ENCODE results near the gene PTGIS. TPM values are rescaled to one million over a fixed set of nuclear protein-coding genes. Genes with fewer than 3 reads are reported as not detected.
"Not testable (repeated sequence)": the region's sequence is repeated elsewhere in the genome, so short reads cannot be mapped to it uniquely, and the experiment has no call there.

PTGIS gene
- total RNA-seq, result 10 to 100 TPM in 1 of 2 donors, 1 to 10 TPM in 1; 9.9 to 10.9 TPM

DNA sequence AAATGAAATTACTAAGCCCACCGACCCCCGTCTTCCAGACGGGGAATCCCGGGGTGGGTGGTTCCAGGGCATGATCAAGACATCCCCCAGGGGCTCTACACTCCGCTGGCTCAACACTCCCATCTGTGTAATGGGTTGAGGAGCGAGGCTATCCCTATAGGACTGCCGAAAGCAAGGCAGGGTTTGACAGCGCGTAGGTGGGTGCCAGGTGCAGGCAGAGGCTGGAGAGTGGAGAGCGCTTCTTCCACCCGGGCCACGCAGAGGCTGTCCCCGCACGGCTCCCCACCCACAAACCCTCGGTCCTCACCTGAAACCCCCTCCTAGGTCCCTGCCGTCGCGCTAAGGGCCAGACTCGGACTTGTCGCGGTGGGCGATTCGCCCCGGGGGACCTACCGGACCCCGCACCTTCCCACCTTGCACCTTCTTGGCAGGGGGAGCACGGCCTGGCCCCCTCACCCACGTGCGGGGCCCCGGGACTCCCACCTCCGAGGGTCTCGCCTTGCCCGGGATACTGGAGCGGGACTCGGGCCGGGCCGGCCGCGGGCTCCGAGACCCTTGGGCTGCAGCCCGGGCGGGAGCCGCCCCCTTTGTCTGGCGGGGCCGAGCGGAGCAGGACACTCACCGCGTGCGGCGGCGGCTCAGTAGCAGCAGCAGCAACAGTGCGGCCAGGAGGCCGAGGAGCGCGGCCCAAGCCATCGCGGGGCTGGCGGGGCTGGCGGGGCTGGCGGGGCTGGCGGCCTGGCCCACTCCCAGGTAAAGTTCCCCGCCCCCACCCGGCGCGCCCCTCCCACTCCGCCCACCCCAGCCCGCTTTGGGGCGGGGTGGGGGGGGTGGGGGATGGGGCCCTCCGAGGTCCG, at the start of gene PTGIS:
PTGIS (minus strand) TSS at position 717 of the 857 bp plus-strand sequence; CDS start at position 696, 21 bp downstream.
- H3K4me1 ChIP-seq, result peaks cover 5% of the 10 kb centered on the region
- no peaks in the 10 kb centered on the region for H3K9me3 ChIP-seq
- peak; percentile 45 for ATAC-seq
- DNase-seq, result peak in 1 of 4 donors; percentile 34
- 24% methylated on average over 15 to 41 of the region's 70 CpGs for WGBS, 2 donors
- no peak for TF ChIP-seq CTCF (IDR thresholded peaks at IDR 0.05)
- intact Hi-C loops (cut with DNase I), result no loop called here
- H3K36me3 ChIP-seq (replicated peaks in 1 of 2; ENCODE audit: insufficient read depth in 1 of 2, low read depth in 2 of 2), result no peaks in the 10 kb centered on the region
- H3K27ac ChIP-seq, result no peak within 1 kb of the TSS
- no peak within 1 kb of the TSS for H3K4me3 ChIP-seq
- H3K27me3 ChIP-seq, result peaks cover 0 to 7% of the 10 kb centered on the region in 2 donors

GRCh38 chr20:49617394-49617793, 49.5 kb upstream of the PTGIS start:
- not testable (repeated sequence) for H3K27me3 ChIP-seq; H3K36me3 ChIP-seq (replicated peaks in 1 of 2; ENCODE audit: insufficient read depth in 1 of 2, low read depth in 2 of 2); H3K4me3 ChIP-seq; H3K27ac ChIP-seq; DNase-seq; ATAC-seq; H3K9me3 ChIP-seq; H3K4me1 ChIP-seq
- 50 to 56% methylated on average over 2 to 3 of the region's 3 CpGs for WGBS, 2 donors
- intact Hi-C loops (cut with DNase I), result loop anchor here (10.0 kb wide), 1 partner anchor 227 kb away; no protein-coding TSS in a partner anchor

- Histone ChIP-seq H3K4me3 (no peak overlapping the region), H3K9me3 (no peaks in the 10 kb centered on the region), H3K4me1 (peaks cover 11% of the 10 kb centered on the region), H3K36me3 (replicated peaks in 1 of 2; ENCODE audit: insufficient read depth in 1 of 2, low read depth in 2 of 2) (no peaks in the 10 kb centered on the region), H3K27ac (peak overlapping the region in 2 of 4 donors; percentile 41 to 56), H3K27me3 (no peaks in the 10 kb centered on the region)
- TF ChIP-seq CTCF (IDR thresholded peaks at IDR 0.05), result no peak
- ATAC-seq (no peak), DNase-seq (no peak)
- WGBS, 2 donors, result 77 to 82% methylated on average over 11 of the region's 11 CpGs
- intact Hi-C loops (cut with DNase I), result loop anchor here (10.0 kb wide), 1 partner anchor 228 kb away; no protein-coding TSS in a partner anchor
Observed at GRCh38 chr20:49616154-49617007, 48.4 kb upstream of the PTGIS start.

DNA sequence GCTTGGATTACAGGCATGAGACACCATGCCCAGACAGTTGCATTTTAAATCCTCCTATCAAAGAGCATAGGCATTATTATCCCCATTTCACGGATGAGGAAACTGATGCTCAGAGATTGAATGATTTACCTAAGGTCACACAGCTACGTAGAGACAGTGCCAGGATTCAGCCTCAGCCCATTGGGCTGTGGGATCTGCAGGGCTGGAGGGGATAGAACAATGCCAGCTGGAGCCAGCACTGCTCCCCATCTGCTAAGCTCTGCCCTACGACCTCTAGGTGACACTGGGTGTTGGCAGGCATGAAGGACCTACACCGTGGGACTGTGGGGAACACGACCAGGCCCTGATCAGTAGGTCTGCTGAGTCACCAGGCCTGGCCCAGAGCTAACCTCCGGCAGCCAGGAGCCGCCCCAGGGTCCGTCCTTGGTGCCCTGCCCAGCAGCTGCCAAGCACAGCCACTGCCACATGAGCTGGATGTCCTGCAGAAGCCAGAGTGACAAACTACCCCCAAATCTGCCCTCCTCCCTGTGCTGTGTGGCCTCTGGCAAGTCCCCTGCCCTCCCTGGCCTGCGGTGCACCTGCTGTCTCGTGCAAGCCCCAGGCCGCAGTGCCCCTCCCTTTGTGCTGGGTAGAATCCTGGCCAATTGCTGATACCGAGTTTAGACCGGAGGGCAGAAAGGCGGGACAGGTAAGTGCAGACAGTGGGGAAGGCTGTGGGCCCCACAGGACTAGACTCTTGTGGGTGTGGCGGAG, 47.6 kb upstream of the PTGIS start:
- DNase-seq, result peak; percentile 46 to 91 (median 67)
- Histone ChIP-seq H3K27ac (peak overlapping the region in 2 of 4 donors; percentile 41 to 56), H3K4me3 (no peak overlapping the region), H3K27me3 (no peaks in the 10 kb centered on the region), H3K4me1 (peaks cover 19% of the 10 kb centered on the region), H3K9me3 (no peaks in the 10 kb centered on the region), H3K36me3 (replicated peaks in 1 of 2; ENCODE audit: insufficient read depth in 1 of 2, low read depth in 2 of 2) (no peaks in the 10 kb centered on the region)
- intact Hi-C loops (cut with DNase I), result loop anchor here (10.0 kb wide), 1 partner anchor 229 kb away; no protein-coding TSS in a partner anchor
- WGBS, 2 donors, result 50 to 62% methylated on average over 2 to 14 of the region's 15 CpGs
- ATAC-seq, result peak; percentile 70
- peak in 1 of 7 experiments; percentile 28 for TF ChIP-seq CTCF (IDR thresholded peaks at IDR 0.05)
- TF ChIP-seq POLR2A (IDR thresholded peaks at IDR 0.05), result no peak

- not testable (repeated sequence) for DNase-seq; H3K9me3 ChIP-seq; ATAC-seq; H3K36me3 ChIP-seq (replicated peaks in 1 of 2; ENCODE audit: insufficient read depth in 1 of 2, low read depth in 2 of 2); H3K27me3 ChIP-seq; H3K4me3 ChIP-seq
- Histone ChIP-seq H3K4me1 (peaks cover 19% of the 10 kb centered on the region), H3K27ac (peak overlapping the region in 1 of 4 donors; percentile 56)
- intact Hi-C loops (cut with DNase I), result loop anchor here (10.0 kb wide), 1 partner anchor 230 kb away; no protein-coding TSS in a partner anchor
- 92 to 95% methylated on average over 8 of the region's 8 CpGs for WGBS, 2 donors
Observed at GRCh38 chr20:49615051-49615400, 47.1 kb upstream of the PTGIS start.

All from body of pancreas (tissue), 4 donors.